Suprapubic skin (tissue), 4 donors: Measurements from ENCODE around the gene C9orf153. TPM values are rescaled to one million over a fixed set of nuclear protein-coding genes. Genes with fewer than 3 reads are reported as not detected.

Source experiments
- DNase-seq, 2 donors: peaks; one replicate each; pipeline ENCODE4 v3.0.0-alpha.2; 2019; ENCODE audit warnings: low spot score in 2 of 2
- H3K27ac ChIP-seq: fragments of 200-600 bp; sonication (generic); one replicate; pipeline ENCODE4 v1.5.1; 2019
- H3K27me3 ChIP-seq: fragments of 200-600 bp; sonication (generic); one replicate; pipeline ENCODE4 v1.5.1; 2019
- H3K36me3 ChIP-seq: fragments of 200-600 bp; sonication (generic); one replicate; pipeline ENCODE4 v1.5.1; 2019
- H3K4me1 ChIP-seq: fragments of 200-600 bp; sonication (generic); one replicate; pipeline ENCODE4 v1.5.1; 2019
- H3K4me3 ChIP-seq: fragments of 200-600 bp; sonication (generic); one replicate; pipeline ENCODE4 v1.5.1; 2019; ENCODE audit warnings: mild to moderate bottlenecking
- H3K9me3 ChIP-seq: fragments of 200-600 bp; sonication (generic); one replicate; pipeline ENCODE4 v1.5.1; 2019
- CTCF ChIP-seq, 2 donors: fragments of 200-600 bp in 1 of 2; fragments of 450-650 bp in 1 of 2; sonication (generic) in 1 of 2; IDR thresholded peaks; one replicate each; pipeline ENCODE4 v1.5.1; 2016 to 2019; ENCODE audit warnings: antibody characterized with exemption in 2 of 2, mild to moderate bottlenecking in 1 of 2, moderate library complexity in 1 of 2
- EP300 ChIP-seq: sonication (generic); formaldehyde crosslinking; IDR thresholded peaks from one replicate; pipeline ENCODE4 v1.6.1; 2017; ENCODE audit warnings: antibody characterized with exemption
- POLR2A ChIP-seq, 2 donors: fragments of 450-650 bp; IDR thresholded peaks; one replicate each; pipeline ENCODE4 v1.6.1; 2017; ENCODE audit warnings: antibody characterized with exemption in 2 of 2, mild to moderate bottlenecking in 2 of 2, moderate library complexity in 2 of 2
- POLR2AphosphoS5 ChIP-seq, 3 donors: sonication (generic); formaldehyde crosslinking; IDR thresholded peaks; one replicate each; pipeline ENCODE4 v1.6.1; 2017; ENCODE audit warnings: antibody characterized with exemption in 3 of 3
- WGBS: methylation state at CpG from one replicate; pipeline ENCODE4 v1.1.5; 2018; 5-methylcytosine and 5-hydroxymethylcytosine counted together
- total RNA-seq, 4 donors: library from RNA; depleted of rRNA; stranded (reverse); fragments of >200 nt; gene quantifications; one replicate each; pipeline ENCODE4 v1.1.0, GENCODE V29; 2016

C9orf153 gene
- total RNA-seq, 4 donors from 2014 or later = 0.34 to 7.6 TPM; not detected in 2

GRCh38 chr9:86219606-86220005 is 39.9 kb downstream of the C9orf153 start:
- 77% methylated on average over 3 of the region's 3 CpGs for WGBS
- TF ChIP-seq POLR2A (IDR thresholded peaks at IDR 0.05) = no peak
- no peak for TF ChIP-seq EP300
- no peak for TF ChIP-seq CTCF (IDR thresholded peaks at IDR 0.05)
- no peak for TF ChIP-seq POLR2AphosphoS5 (IDR thresholded peaks at IDR 0.05)

GRCh38 chr9:86217076-86217755 is 42.2 kb downstream of the C9orf153 start:
- no peaks in the 10 kb centered on the region for H3K36me3 ChIP-seq
- DNase-seq = no peak
- no peak overlapping the region for H3K27ac ChIP-seq
- no peak overlapping the region for H3K4me3 ChIP-seq
- no peaks in the 10 kb centered on the region for H3K9me3 ChIP-seq
- WGBS = 82% methylated on average over 7 of the region's 7 CpGs
- no peaks in the 10 kb centered on the region for H3K27me3 ChIP-seq
- no peak for TF ChIP-seq CTCF (IDR thresholded peaks at IDR 0.05)
- no peak for TF ChIP-seq POLR2AphosphoS5 (IDR thresholded peaks at IDR 0.05)
- no peak for TF ChIP-seq EP300
- no peak for TF ChIP-seq POLR2A (IDR thresholded peaks at IDR 0.05)
- no peaks in the 10 kb centered on the region for H3K4me1 ChIP-seq

More at GRCh38 chr9:86219606-86220005, 39.9 kb downstream of the C9orf153 start:
- no peaks in the 10 kb centered on the region for H3K4me1 ChIP-seq
- H3K27me3 ChIP-seq = no peaks in the 10 kb centered on the region
- no peak for DNase-seq
- no peak overlapping the region for H3K27ac ChIP-seq
- no peak overlapping the region for H3K4me3 ChIP-seq
- no peaks in the 10 kb centered on the region for H3K9me3 ChIP-seq
- no peaks in the 10 kb centered on the region for H3K36me3 ChIP-seq

GRCh38 chr9:86207193-86207592 is 52.3 kb downstream of the C9orf153 start:
- DNase-seq = no peak
- no peak for TF ChIP-seq POLR2A (IDR thresholded peaks at IDR 0.05)
- H3K27ac ChIP-seq = no peak overlapping the region
- H3K9me3 ChIP-seq = no peaks in the 10 kb centered on the region
- no peaks in the 10 kb centered on the region for H3K4me1 ChIP-seq
- WGBS = 90% methylated on average over 5 of the region's 5 CpGs
- H3K4me3 ChIP-seq = no peak overlapping the region
- no peaks in the 10 kb centered on the region for H3K27me3 ChIP-seq
- no peaks in the 10 kb centered on the region for H3K36me3 ChIP-seq

- Histone ChIP-seq H3K4me3 (no peak overlapping the region), H3K27ac (no peak overlapping the region), H3K27me3 (no peaks in the 10 kb centered on the region), H3K9me3 (no peaks in the 10 kb centered on the region), H3K36me3 (no peaks in the 10 kb centered on the region), H3K4me1 (no peaks in the 10 kb centered on the region)
- no peak for DNase-seq
- WGBS = 28% methylated on average over 5 of the region's 5 CpGs
- TF ChIP-seq EP300 (no peak), POLR2A (IDR thresholded peaks at IDR 0.05) (no peak), POLR2AphosphoS5 (IDR thresholded peaks at IDR 0.05) (no peak), CTCF (IDR thresholded peaks at IDR 0.05) (peak; percentile 40 to 74)
Observed at GRCh38 chr9:86202338-86202882, 57.0 kb downstream of the C9orf153 start.

- H3K4me1 ChIP-seq = no peaks in the 10 kb centered on the region
- TF ChIP-seq EP300 (no peak), CTCF (IDR thresholded peaks at IDR 0.05) (no peak), POLR2AphosphoS5 (IDR thresholded peaks at IDR 0.05) (no peak), POLR2A (IDR thresholded peaks at IDR 0.05) (no peak)
- H3K27ac ChIP-seq = no peak overlapping the region
- 87% methylated on average over 5 of the region's 5 CpGs for WGBS
- no peaks in the 10 kb centered on the region for H3K36me3 ChIP-seq
- no peaks in the 10 kb centered on the region for H3K9me3 ChIP-seq
- H3K27me3 ChIP-seq = no peaks in the 10 kb centered on the region
- no peak overlapping the region for H3K4me3 ChIP-seq
- no peak for DNase-seq
Observed at GRCh38 chr9:86201474-86202337, 57.8 kb downstream of the C9orf153 start.
